GM23248 (cell line): ENCODE results near the gene PYGL.

Source experiments
- EZH2 ChIP-seq: fragments of 200-600 bp; sonication (generic); IDR thresholded peaks from 2 replicates; pipeline ENCODE4 v1.6.1; 2018; ENCODE audit warnings: antibody characterized with exemption, mild to moderate bottlenecking; ENCODE audit not compliant: insufficient read depth, poor library complexity, severe bottlenecking
- EZH2phosphoT487 ChIP-seq: fragments of 200-600 bp; sonication (generic); IDR thresholded peaks from 2 replicates; pipeline ENCODE4 v1.6.1; 2018; ENCODE audit warnings: antibody characterized with exemption, moderate library complexity, mild to moderate bottlenecking, low read depth; ENCODE audit not compliant: insufficient read depth

DNA sequence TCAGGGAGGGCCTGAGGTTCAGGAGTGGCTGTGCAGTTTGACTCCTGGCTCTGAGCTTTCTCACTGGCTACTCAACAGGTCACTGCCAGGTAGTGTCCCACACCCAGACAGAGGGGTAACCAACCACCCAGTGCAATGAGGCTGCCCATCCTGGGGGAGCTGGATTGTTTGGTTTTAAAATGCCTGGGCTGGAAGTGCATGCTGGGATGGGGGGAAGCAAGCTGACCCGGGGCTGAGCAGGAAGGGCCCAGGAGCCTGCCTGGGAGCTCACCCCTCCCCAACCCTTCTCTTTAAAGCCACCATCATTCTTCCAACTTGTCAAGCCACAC is 85.0 kb downstream of the PYGL start:
- TF ChIP-seq EZH2 (no peak), EZH2phosphoT487 (no peak)
